Stimulated activated CD8-positive, alpha-beta memory T cell treated with anti-CD3 and anti-CD28 coated beads, Interleukin-12 subunit alpha, Interleukin-12 subunit beta, amount 100 ng/mL, for 24 hours (primary cell): ENCODE data around the gene LRRC36.
"Not testable (repeated sequence)": the region's sequence is repeated elsewhere in the genome, so short reads cannot be mapped to it uniquely, and the experiment has no call there.

Experiments
- DNase-seq: peaks from one replicate; pipeline ENCODE4 v3.0.0-alpha.2; 2020; ENCODE audit errors: extremely low read depth

LRRC36 gene

GRCh38 chr16:67342616-67343015 lies 16.0 kb downstream of the LRRC36 start:
- DNase-seq = no peak

- DNase-seq = no peak
Measured at GRCh38 chr16:67345401-67345800, 18.8 kb downstream of the LRRC36 start.

- DNase-seq = no peak
Measured at GRCh38 chr16:67346341-67346740, 19.7 kb downstream of the LRRC36 start.

GRCh38 chr16:67349172-67349571 lies 22.6 kb downstream of the LRRC36 start:
- DNase-seq = no peak

GRCh38 chr16:67350324-67350723 lies 23.7 kb downstream of the LRRC36 start:
- DNase-seq = no peak

GRCh38 chr16:67352463-67352862 lies 25.8 kb downstream of the LRRC36 start:
- DNase-seq = not testable (repeated sequence)

GRCh38 chr16:67356396-67356795 lies 29.8 kb downstream of the LRRC36 start:
- DNase-seq = no peak

GRCh38 chr16:67357561-67357960 lies 30.9 kb downstream of the LRRC36 start:
- DNase-seq = no peak

GRCh38 chr16:67359540-67360269 lies 33.1 kb downstream of the LRRC36 start:
- DNase-seq = not testable (repeated sequence)

- no peak for DNase-seq
Measured at GRCh38 chr16:67361038-67361437, 34.4 kb downstream of the LRRC36 start.

- no peak for DNase-seq
Measured at GRCh38 chr16:67364600-67365235, 38.1 kb downstream of the LRRC36 start.

- DNase-seq = no peak
Measured at GRCh38 chr16:67370661-67371060, 44.0 kb downstream of the LRRC36 start.

- no peak for DNase-seq
Measured at GRCh38 chr16:67372664-67373063, 46.0 kb downstream of the LRRC36 start.

GRCh38 chr16:67376012-67376411 lies 49.4 kb downstream of the LRRC36 start:
- not testable (repeated sequence) for DNase-seq

GRCh38 chr16:67378642-67379041 lies 52.0 kb downstream of the LRRC36 start:
- DNase-seq = no peak

- DNase-seq = no peak
Measured at GRCh38 chr16:67383284-67383683, 56.7 kb downstream of the LRRC36 start.

GRCh38 chr16:67384778-67385510 lies 58.3 kb downstream of the LRRC36 start:
- DNase-seq = no peak

GRCh38 chr16:67386861-67387455 lies 60.3 kb downstream of the LRRC36 start:
- no peak for DNase-seq

- DNase-seq = no peak
Measured at GRCh38 chr16:67387479-67388079, 61.0 kb downstream of the LRRC36 start.

- DNase-seq = no peak
Measured at GRCh38 chr16:67388191-67388590, 61.6 kb downstream of the LRRC36 start.

- no peak for DNase-seq
Measured at GRCh38 chr16:67388591-67388990, 62.0 kb downstream of the LRRC36 start.
